Neuron (in vitro differentiated cells): ENCODE measurements around the gene GOLGA6L10.

ENCODE experiments used
- H2AFZ ChIP-seq: one replicate; pipeline ENCODE4 v1.6.1; 2013; ENCODE audit warnings: low read depth, mild to moderate bottlenecking, inconsistent platforms, low read length, moderate library complexity
- H3K27me3 ChIP-seq: one replicate; pipeline ENCODE4 v1.6.1; 2013; ENCODE audit warnings: low read length; ENCODE audit not compliant: insufficient read depth
- H3K36me3 ChIP-seq: one replicate; pipeline ENCODE4 v1.6.1; 2013; ENCODE audit warnings: low read length; ENCODE audit not compliant: insufficient read depth
- H3K4me1 ChIP-seq: one replicate; pipeline ENCODE4 v1.6.1; 2013; ENCODE audit warnings: low read length; ENCODE audit not compliant: insufficient read depth
- H3K4me3 ChIP-seq: 2 replicates; pipeline ENCODE4 v1.5.1; 2013; ENCODE audit warnings: mild to moderate bottlenecking, low read length, moderate library complexity
- H3K9me3 ChIP-seq: one replicate; pipeline ENCODE4 v1.6.1; 2013; ENCODE audit warnings: low read length

Gene GOLGA6L10

GRCh38 chr15:82294061-82294690 is 55.1 kb downstream of the GOLGA6L10 start:
- Histone ChIP-seq H3K36me3 (no peaks in the 10 kb centered on the region), H2AFZ (no peak overlapping the region), H3K27me3 (peaks cover 2% of the 10 kb centered on the region), H3K4me3 (no peak overlapping the region), H3K9me3 (no peaks in the 10 kb centered on the region), H3K4me1 (no peaks in the 10 kb centered on the region)

DNA sequence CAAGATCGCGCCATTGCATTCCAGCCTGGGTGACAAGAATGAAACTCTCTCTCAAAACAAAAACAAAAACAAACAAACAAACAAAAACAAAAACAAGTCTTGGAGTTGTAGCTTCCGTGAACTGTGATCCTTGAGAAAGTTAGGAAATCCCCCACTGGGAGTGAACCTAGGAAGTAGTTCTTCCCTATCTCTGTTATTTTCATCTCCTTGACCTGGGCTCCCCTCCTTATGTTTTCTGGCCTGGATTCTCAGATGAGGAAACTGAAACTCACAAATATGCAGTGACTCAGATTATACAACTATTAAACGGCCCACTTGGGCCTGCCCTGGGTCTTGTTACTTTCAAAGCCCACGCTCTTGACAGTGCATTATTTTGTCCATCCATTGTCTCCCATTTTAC is 57.0 kb downstream of the GOLGA6L10 start:
- Histone ChIP-seq H2AFZ (no peak overlapping the region), H3K27me3 (peaks cover 2% of the 10 kb centered on the region), H3K4me3 (no peak overlapping the region), H3K9me3 (no peaks in the 10 kb centered on the region), H3K4me1 (no peaks in the 10 kb centered on the region), H3K36me3 (no peaks in the 10 kb centered on the region)
